Skin epidermis (tissue), 12 donors: ENCODE measurements around the gene CHEK2.
"Not testable (repeated sequence)": the region's sequence is repeated elsewhere in the genome, so short reads cannot be mapped to it uniquely, and the experiment has no call there.

ENCODE experiments used
- H3K27ac ChIP-seq, 21 experiments: fragments of 200-600 bp; sonication (generic) in 11 of 21; one replicate each; pipeline ENCODE4 v1.5.0; 2020; ENCODE audit warnings: mild to moderate bottlenecking in 3 of 21, inconsistent platforms in 2 of 21, moderate library complexity in 2 of 21
- H3K4me3 ChIP-seq, 7 experiments: fragments of 200-600 bp; sonication (generic) in 2 of 7; one replicate each; pipeline ENCODE4 v1.5.0; 2020; ENCODE audit warnings: inconsistent platforms in 2 of 7, mild to moderate bottlenecking in 2 of 7, moderate library complexity in 1 of 7

Gene CHEK2

DNA sequence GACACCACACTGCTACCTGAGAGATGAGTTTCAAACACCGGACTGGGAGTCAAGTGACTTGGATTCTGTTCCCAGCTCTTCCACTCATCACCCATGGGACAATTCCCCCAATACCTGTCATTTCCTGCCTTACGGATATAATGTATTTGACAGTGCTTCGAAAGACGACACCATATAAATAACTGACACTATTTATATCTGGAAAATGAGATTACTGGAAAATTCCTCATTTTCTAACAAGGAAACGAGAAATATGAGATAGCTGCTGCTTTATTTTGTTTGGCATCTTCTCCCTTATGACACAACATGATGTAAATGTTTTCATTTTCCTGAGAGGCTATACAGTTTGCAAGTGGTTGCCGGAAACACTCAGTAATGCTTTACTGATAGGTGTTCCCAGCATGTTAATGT, 8.9 kb upstream of the CHEK2 start:
- Histone ChIP-seq H3K27ac (no peak overlapping the region), H3K4me3 (no peak overlapping the region)

DNA sequence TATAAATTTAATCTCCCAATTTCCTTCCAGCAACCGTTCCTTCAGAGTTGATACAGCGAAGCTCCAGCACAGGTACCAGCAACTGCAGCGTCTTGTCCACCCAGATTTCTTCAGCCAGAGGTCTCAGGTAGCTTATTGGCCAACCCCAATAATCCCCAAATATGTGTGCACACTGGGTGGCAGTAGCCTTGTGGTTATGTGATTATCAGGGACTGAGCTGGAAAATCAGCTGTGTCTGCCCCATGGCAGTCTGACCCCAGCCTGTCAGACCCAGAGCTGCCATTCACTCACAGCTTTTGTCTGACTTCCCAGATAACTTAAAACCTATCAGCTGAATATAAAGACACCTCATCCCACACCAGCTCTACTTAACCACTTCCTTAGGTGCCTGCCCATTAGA, 2.2 kb upstream of the CHEK2 start:
- Histone ChIP-seq H3K4me3 (no peak overlapping the region), H3K27ac (no peak overlapping the region)

DNA sequence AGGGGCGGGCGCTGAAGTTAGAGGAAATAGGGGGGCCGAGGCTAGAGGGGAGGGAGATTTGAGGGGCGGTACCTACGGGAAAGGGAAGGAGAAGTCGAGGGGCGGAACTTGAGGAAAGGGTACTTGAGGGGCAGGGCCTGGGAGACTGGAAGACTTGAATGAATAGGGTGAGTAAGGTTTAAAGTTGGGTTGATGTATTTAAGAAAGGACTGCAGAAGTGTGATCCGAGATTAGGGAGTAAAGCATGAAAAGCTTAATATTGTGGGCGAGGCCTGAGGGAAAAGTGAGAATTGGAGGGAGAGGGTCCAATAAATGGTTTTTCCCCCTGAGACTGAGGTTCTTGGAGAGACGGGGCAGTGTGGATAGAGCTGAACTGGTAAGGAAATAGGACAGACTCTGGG, 942 bp upstream of the CHEK2 start:
- Histone ChIP-seq H3K4me3 (peak overlapping the region; percentile 68 to 97 (median 80)), H3K27ac (peak overlapping the region in 20 of 21 experiments; percentile 83 to 100 (median 97))

DNA sequence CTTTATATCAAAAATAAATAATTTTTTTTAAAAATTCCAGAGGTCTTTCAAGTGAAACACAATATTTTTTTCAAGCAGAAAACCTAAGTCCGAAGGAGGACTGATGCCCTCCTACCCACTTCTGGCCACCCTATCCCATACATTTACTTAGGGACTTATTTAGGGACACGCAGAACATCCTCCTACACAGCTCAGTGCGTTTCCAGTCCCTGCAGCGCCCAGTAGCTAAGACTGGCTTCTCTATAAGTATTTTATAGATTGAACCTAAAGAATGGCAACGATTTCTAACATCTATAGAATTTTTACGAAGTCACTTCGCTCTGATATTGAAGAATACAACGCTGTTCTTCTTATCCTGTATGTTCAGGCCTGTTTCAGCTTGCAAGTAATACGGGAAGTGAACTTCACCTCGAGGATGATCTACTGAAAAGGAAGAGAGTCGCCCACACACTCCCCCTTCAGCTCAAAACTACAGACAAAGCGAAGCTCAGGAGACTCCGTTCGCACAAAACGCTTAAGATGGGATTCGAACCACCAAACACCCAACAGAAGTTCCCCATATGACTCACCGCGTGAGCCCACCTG, 328 bp downstream of the CHEK2 start:
- Histone ChIP-seq H3K4me3 (peak overlapping the region; percentile 68 to 97 (median 80)), H3K27ac (peak overlapping the region in 12 of 21 experiments; percentile 13 to 100 (median 96))

DNA sequence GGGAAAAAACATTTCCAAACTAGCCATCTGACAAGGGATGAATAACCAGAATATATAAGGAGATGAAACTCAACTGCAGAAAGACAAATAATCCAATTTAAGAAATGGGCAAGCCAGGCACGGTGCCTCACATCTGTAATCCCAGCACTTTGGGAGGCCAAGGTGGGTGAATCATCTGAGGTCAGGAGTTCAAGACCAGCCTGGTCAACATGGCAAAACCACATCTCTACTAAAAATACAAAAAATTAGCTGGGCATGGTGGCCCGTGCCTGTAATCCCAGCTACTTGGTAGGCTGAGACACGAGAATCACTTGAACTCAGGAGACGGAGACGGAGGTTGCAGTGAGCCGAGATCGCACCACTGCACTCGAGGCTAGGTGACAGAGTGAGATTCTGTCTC, 2.7 kb downstream of the CHEK2 start:
- H3K4me3 ChIP-seq, H3K27ac ChIP-seq: not testable (repeated sequence)

DNA sequence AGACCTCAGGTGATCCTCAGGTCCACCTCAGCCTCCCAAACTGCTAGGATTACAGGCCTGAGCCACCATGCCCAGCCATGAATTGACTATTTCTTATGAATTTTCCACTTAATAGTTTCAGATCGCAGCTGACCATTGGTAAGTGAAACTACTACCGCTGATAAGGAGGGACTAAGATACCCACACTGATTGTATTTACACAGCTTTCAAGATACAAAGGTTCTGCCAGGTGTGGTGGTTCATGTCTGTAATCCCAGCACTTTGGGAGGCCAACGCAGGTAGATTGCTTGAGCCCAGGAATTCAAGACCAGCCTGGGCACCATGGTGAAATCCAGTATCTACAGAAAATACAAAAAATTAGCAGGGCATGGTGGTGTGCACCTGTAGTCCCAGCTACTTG, 3.9 kb downstream of the CHEK2 start:
- Histone ChIP-seq H3K27ac (no peak overlapping the region), H3K4me3 (no peak overlapping the region)

DNA sequence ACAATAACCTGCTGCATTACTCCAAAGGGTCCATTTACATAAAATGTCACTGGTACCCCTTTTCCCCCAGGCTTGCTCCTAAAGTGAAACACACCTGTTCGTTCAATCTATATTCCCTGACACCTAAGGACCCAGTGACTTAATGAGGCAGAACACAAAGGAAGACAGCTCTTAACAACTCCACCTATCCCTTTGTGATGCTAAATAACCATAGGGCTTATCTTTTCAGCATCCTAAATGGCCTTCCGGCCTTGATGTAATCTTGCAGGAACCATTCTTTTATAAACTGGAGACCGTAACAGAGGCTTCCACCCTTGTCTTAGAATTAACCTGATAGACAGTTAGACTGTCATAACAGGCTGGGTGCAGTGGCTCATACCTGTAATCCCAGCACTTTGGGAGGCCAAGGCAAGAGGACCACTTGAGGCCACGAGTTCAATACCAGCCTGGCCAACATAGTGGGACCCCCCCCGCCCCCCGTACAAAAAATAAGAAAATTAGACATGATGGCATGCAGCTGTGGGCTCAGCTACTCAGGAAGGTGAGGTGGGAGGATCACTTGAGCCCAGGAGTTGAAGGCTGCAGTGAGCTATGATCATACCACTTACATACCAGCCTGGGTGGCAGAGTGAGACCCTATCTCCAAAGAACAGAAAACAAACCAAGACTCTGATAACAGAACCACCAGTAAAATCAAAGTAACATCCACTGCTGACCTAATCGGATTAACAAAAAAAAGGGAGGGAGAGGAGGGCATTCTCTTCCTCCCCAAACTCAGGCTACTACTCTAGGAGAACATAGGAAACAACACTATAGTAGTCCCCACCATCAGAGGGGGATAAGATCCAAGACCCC, 5.1 kb downstream of the CHEK2 start:
- no peak overlapping the region for H3K4me3 ChIP-seq
- H3K27ac ChIP-seq, result no peak overlapping the region

DNA sequence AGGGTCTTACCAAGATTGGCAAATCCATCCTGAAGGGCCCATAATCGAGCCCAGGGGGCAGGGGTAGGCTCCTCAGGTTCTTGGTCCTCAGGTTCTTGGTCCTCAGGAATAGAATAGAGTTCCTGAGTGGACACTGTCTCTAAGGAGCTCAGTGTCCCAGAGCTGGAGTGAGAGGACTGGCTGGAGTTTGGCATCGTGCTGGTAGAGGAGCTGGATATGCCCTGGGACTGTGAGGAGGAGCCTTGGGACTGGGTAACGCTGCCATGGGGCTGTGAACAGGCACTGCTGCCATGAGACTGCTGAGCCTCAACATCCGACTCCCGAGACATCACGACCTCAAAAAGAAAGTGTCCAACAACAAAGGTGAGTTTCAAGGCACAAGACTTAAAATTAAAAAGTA, 7.2 kb downstream of the CHEK2 start:
- no peak overlapping the region for H3K4me3 ChIP-seq
- H3K27ac ChIP-seq, result no peak overlapping the region

DNA sequence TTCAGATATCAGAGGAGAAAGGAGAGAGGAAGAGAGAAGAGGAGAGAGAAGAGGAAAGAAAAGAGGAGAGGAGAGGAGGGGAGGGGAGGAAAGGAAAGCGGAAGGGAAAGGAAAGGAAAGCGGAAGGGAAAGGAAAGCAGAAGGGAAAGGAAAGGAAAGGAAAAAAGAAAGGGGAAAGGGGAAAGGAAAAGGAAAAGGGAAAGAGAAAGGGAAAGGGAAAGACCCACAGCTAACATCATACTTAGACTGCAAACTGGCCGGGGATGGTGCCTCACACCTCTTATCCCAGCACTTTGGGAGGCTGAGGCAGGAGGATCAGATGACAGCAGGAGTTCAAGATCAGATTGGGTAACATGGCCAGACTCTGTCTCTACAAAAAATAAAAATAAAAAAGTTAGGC, 11.4 kb downstream of the CHEK2 start:
- Histone ChIP-seq H3K27ac (no peak overlapping the region), H3K4me3 (no peak overlapping the region)

DNA sequence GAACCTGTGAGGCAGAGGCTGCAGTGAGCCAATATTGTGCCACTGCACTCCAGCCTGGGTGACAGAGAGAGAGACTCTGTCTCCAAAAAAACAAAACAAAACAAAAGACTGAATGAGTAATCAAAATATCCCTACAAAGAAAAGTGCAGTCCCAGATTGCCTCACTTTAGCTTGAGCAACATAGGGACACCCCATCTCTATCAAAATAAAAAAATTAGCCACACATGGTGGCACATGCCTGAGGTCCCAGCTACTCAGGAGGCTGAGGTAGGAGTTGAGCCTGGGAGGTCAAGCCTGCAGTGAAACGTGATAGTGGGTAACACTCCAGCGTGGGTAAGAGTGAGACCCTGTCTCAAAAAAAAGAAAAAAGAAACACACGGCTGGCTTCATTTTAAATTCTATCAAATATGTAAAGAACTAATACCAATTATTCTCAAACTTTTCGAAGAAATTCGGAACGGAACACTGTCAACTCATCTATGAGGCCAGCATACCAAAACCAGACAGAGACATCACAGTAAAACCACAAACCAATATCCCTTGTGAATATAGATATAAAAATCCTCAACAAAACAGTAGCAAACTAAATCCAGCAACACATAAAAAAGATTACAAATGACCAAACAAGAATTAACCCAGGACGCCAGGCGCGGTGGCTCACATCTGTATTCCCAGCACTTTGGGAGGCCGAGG, 12.9 kb downstream of the CHEK2 start:
- no peak overlapping the region for H3K27ac ChIP-seq
- no peak overlapping the region for H3K4me3 ChIP-seq

DNA sequence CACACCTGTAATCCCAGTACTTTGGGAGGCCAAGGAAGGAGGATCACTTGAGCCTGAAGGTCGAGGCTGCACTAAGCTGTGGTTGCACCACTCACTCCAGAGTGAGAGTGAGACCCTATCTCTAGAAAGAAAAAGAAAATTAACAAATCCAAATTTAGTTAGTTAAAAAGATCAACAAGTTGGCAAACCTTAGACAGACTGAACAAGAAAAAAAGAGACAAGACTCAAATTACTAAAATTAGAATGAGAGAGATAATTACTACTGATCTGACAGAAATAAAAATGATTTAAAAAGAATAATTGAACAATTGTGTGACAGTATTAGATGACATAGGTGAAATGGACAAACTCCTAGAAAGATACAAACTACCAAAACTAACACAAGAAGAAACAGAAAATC, 13.6 kb downstream of the CHEK2 start:
- Histone ChIP-seq H3K27ac (no peak overlapping the region), H3K4me3 (no peak overlapping the region)

DNA sequence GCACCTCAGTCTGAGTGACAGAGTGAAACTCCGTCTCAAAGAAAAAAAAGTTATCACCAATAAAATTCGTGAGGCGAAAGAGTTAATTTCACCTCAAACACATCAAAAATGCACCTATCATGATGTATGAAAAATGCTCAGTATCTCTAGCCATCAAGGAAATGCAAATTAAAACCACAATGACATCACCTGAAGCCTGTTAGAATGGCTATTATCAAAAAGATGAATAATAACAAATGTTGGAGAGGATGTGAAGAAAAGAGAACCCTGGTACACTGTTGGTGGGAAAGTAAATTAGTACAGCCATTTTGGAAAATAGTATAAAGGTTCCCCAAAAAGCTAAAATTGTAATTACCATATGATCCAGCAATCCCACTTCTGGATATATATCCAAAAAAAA, 23.6 kb downstream of the CHEK2 start:
- Histone ChIP-seq H3K4me3 (no peak overlapping the region), H3K27ac (no peak overlapping the region)

DNA sequence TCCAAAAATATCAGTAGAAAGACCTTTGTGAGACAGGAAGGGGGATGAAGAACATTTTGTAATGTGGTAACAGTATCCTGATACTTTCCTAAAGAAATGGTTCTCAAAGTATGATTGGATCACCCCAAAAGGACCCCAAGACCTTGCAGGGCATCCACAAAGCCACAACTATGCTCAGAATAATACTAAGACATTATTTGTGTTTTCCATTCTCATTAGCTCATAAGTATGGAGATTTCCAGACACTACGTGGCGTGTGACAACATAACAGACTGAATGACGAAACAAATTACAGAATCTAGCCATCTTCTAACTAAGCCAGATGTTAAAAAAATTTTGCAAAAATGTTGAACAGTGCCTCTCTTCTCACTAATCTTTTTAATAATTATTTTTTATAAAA, 24.9 kb downstream of the CHEK2 start:
- Histone ChIP-seq H3K4me3 (no peak overlapping the region), H3K27ac (no peak overlapping the region)

DNA sequence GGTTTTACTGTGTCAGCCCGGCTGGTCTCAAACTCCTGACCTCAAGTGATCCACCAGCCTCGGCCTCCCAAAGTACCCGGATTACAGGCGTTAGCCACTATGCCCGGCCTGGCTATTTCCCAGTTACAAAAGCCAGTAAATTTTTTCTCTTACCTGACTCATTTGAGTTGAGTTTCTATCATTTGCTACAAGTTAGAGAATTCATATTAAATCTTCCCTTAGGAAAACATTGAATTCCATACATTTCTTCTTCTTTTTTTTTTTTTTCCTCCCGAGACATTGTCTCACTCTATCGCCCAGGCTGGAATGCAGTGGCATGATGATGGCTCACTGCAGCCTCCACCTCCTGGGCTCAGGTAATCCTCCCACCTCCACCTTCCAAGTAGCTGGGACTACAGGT, 26.0 kb downstream of the CHEK2 start:
- no peak overlapping the region for H3K4me3 ChIP-seq
- H3K27ac ChIP-seq, result no peak overlapping the region

DNA sequence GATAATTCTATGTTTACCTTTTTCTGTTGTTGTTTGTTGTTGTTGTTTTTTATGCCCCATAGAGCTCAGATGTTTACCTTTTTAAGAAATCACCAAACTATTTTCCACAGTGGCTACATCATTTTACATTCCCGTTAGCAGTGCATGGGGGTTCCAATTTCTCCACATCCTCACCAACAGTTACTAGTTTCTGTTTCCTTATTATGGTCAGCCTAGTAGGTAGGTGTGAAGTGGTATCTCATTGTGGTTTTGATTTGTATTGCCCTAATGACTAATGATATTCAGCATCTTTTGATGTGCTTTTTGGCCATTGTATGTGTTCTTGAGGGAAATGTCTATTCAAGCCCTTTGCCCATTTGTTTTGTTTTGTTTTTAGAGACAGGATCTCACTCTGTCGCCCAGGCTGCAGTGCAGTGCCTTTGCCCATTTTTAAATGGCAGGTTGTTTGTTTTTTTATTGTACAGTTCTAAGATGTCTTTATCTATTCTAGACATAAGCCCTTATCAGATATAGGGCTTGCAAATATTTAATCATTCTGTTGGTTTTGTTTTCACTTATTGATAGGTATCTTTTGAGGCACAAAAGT, 27.5 kb downstream of the CHEK2 start:
- no peak overlapping the region for H3K4me3 ChIP-seq
- no peak overlapping the region for H3K27ac ChIP-seq

DNA sequence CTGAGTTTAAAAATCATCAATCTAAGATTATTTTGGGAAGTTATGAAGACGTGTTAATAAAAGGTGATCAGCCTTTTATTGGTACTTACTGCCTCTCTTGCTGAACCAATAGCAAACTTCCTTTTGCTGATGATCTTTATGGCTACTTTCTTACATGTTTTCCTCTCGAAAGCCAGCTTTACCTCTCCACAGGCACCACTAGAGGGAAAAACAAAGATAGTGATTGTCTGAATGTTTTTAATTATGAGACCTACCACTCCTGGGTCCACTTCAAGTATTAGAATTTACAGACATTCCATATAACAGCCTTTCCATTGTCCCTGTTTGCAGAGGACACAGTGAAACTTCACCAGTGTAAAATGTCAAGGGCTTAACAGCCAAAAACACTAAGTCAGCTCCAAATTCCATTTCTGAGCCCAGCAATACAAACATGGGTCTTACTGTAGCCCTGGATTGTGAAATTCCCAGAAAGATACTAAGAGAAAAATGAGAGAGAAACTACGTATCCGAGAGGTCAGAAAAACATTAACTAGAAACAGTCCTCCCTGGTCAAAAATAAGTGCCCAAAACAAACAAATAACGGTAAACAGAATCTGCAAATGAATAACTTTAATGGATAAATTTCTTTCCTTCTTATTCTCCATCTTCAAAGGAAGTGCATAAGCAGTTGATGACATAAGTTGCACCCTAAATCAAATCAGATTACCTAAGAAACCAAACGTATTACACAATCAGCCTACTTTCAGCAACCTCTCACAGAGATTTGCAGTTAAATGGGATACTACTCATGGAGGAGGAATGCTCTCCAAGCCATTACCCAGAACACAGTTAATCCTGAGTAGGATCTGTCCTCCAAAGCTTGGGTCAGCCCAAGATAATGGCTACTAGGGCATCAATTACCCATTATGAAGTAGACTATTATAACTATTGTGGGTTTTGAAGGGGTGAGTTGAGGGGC, 29.5 kb downstream of the CHEK2 start:
- Histone ChIP-seq H3K27ac (peak overlapping the region in 16 of 21 experiments; percentile 11 to 76 (median 46)), H3K4me3 (no peak overlapping the region)

DNA sequence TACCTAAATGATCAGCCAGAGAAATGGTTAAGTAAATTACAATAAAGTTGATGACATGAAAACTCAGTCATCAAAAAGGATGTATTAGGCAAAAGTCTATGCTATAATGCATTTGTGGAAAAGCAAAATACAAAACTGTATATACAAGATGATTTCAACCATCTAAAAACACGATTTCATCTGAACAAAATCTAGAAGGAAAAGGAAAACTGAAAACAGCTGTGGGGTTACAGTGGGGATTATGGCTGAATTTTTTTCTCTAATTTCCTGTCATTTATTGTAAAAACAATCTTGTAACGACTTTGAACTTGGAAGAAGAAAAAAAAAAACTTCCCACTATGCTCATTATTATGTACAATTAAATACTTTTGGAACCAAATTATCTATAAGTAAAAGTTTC, 30.3 kb downstream of the CHEK2 start:
- Histone ChIP-seq H3K27ac (peak overlapping the region in 16 of 21 experiments; percentile 15 to 76 (median 53)), H3K4me3 (no peak overlapping the region)

DNA sequence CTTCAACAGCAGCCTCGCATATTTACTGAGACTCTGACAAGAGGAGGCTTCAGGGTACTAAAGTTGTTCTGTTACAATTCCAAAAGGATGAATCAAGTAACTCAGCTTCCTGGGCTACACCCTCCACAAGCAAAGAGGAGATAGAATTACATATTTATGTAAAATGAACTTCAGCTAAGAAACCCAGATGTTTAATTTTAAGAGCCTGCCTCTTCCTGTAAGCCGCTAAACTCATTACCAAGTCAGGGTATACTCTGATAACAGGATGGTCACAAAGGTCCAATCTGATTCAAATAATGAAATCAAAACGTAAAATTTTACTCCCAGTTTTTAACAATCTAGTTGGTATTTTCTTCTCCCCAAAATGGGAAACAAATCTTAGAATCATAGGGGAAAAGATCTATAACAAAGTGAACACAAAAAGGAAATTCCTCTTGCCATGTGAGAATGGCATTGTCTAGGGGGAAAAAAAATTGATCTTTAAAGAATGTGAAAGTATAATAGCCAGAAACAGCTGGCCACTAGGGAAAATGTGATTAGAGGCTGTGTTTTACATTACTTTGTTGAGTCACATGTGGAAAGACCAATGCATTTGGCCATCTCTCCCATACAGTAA, 30.9 kb downstream of the CHEK2 start:
- peak overlapping the region in 14 of 21 experiments; percentile 11 to 76 (median 56) for H3K27ac ChIP-seq
- no peak overlapping the region for H3K4me3 ChIP-seq

DNA sequence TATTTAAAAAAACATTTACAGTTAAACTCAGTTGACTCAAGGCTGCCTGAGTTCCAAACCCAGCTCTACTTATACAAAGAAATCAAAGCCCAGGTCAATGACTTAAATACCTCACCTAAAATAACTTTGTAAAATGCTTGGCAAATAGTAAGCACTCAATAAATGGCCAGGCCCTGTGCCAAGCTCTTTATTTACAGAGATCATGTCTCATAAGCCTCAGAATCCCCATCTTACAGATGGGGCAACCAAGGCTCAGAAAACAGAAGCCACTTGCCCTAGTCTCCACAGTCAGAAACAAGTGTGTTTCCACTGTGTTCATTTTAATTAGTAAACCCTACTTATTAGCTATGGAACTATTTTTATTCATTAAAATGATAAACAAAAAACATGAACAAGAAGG, 31.5 kb downstream of the CHEK2 start:
- no peak overlapping the region for H3K4me3 ChIP-seq
- H3K27ac ChIP-seq, result peak overlapping the region in 10 of 21 experiments; percentile 29 to 76 (median 60)
